GM12878 (cell line): Measurements from ENCODE around the gene DYRK1B.

Experiments
- EGR1 ChIP-seq, 2 experiments: IDR thresholded peaks; 1 replicate in 1 of 2; 2 replicates in 1 of 2; pipeline ENCODE4 v1.6.1; 2011 to 2012; ENCODE audit warnings: low read depth in 2 of 2, low read length in 2 of 2, borderline replicate concordance in 1 of 2, mild to moderate bottlenecking in 1 of 2, moderate library complexity in 1 of 2
- EZH2 ChIP-seq: IDR thresholded peaks from 2 replicates; pipeline ENCODE4 v1.6.1; 2012; ENCODE audit warnings: low read depth, mild to moderate bottlenecking, control low read depth, inconsistent platforms, low read length, borderline replicate concordance; ENCODE audit not compliant: control insufficient read depth
- FOXM1 ChIP-seq: IDR thresholded peaks from 2 replicates; pipeline ENCODE4 v1.6.1; 2012; ENCODE audit warnings: low read depth, mild to moderate bottlenecking, inconsistent platforms, low read length, moderate library complexity
- GABPA ChIP-seq: IDR thresholded peaks from 2 replicates; pipeline ENCODE4 v1.6.1; 2014; ENCODE audit warnings: antibody characterized with exemption, low read depth, mild to moderate bottlenecking, inconsistent platforms
- MTA3 ChIP-seq: IDR thresholded peaks from 2 replicates; pipeline ENCODE4 v1.6.1; 2012; ENCODE audit warnings: low read length, inconsistent platforms, borderline replicate concordance
- POLR2A ChIP-seq: IDR thresholded peaks from 2 replicates; pipeline ENCODE4 v1.6.1; 2011; ENCODE audit warnings: low read depth, mild to moderate bottlenecking, low read length
- RFX5 ChIP-seq: IDR thresholded peaks from 2 replicates; pipeline ENCODE4 v1.6.1; 2011; ENCODE audit warnings: low read depth, low read length, improper control_type of control experiment
- SREBF1 ChIP-seq: IDR thresholded peaks from 2 replicates; pipeline ENCODE4 v1.6.1; 2012; ENCODE audit warnings: mild to moderate bottlenecking, low read length
- TAF1 ChIP-seq: IDR thresholded peaks from 2 replicates; pipeline ENCODE4 v1.6.1; 2011; ENCODE audit warnings: mild to moderate bottlenecking, low read depth, low read length, borderline replicate concordance
- TCF3 ChIP-seq: IDR thresholded peaks from 2 replicates; pipeline ENCODE4 v1.6.1; 2012; ENCODE audit warnings: low read depth, mild to moderate bottlenecking, low read length, borderline replicate concordance; ENCODE audit not compliant: insufficient read depth
- YY1 ChIP-seq: IDR thresholded peaks from 2 replicates; pipeline ENCODE4 v1.6.1; 2011; ENCODE audit warnings: low read depth, mild to moderate bottlenecking, low read length
- ZNF274 ChIP-seq: IDR thresholded peaks from one replicate; pipeline ENCODE4 v1.8.0; 2011; ENCODE audit not compliant: insufficient read length, insufficient read depth
- TF ChIP-seq, protein P1 (sequence below), 3 experiments: IDR thresholded peaks in 2 of 3; conservative IDR thresholded peaks in 1 of 3; 2 replicates each; pipeline ENCODE4 v1.5.1; 2011; ENCODE audit warnings: low read depth in 3 of 3, low read length in 3 of 3, mild to moderate bottlenecking in 3 of 3, control low read depth in 2 of 3, moderate library complexity in 2 of 3, inconsistent platforms in 1 of 3, mixed read lengths in 1 of 3; ENCODE audit not compliant: control insufficient read depth in 2 of 3, insufficient read depth in 1 of 3; ENCODE audit errors: extremely low read depth in 1 of 3
- TF ChIP-seq, protein P2 (sequence below): IDR thresholded peaks from 2 replicates; pipeline ENCODE4 v1.6.1; 2012; ENCODE audit warnings: low read depth, low read length, improper control_type of control experiment

GRCh38 chr19:39867952-39868351 lies 34.0 kb upstream of the DYRK1B start:
- no peak for TF ChIP-seq SREBF1
- TF ChIP-seq, protein P1, sequence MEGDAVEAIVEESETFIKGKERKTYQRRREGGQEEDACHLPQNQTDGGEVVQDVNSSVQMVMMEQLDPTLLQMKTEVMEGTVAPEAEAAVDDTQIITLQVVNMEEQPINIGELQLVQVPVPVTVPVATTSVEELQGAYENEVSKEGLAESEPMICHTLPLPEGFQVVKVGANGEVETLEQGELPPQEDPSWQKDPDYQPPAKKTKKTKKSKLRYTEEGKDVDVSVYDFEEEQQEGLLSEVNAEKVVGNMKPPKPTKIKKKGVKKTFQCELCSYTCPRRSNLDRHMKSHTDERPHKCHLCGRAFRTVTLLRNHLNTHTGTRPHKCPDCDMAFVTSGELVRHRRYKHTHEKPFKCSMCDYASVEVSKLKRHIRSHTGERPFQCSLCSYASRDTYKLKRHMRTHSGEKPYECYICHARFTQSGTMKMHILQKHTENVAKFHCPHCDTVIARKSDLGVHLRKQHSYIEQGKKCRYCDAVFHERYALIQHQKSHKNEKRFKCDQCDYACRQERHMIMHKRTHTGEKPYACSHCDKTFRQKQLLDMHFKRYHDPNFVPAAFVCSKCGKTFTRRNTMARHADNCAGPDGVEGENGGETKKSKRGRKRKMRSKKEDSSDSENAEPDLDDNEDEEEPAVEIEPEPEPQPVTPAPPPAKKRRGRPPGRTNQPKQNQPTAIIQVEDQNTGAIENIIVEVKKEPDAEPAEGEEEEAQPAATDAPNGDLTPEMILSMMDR (IDR thresholded peaks at IDR 0.05 in 2 of 3, conservative IDR thresholded peaks at IDR 0.05 in 1 of 3; ENCODE audit: control insufficient read depth in 2 of 3, extremely low read depth in 1 of 3, insufficient read depth in 1 of 3, low read depth in 3 of 3, low read length in 3 of 3) = no peak
- no peak for TF ChIP-seq MTA3
- no peak for TF ChIP-seq ZNF274
- TF ChIP-seq RFX5 = no peak
- TF ChIP-seq TCF3 = no peak
- TF ChIP-seq, protein P2, sequence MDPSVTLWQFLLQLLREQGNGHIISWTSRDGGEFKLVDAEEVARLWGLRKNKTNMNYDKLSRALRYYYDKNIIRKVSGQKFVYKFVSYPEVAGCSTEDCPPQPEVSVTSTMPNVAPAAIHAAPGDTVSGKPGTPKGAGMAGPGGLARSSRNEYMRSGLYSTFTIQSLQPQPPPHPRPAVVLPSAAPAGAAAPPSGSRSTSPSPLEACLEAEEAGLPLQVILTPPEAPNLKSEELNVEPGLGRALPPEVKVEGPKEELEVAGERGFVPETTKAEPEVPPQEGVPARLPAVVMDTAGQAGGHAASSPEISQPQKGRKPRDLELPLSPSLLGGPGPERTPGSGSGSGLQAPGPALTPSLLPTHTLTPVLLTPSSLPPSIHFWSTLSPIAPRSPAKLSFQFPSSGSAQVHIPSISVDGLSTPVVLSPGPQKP = no peak
- TF ChIP-seq EZH2 = no peak
- no peak for TF ChIP-seq FOXM1
- TF ChIP-seq YY1 = no peak
- no peak for TF ChIP-seq TAF1
- TF ChIP-seq POLR2A = no peak
- TF ChIP-seq GABPA = no peak
- TF ChIP-seq EGR1 (IDR thresholded peaks at IDR 0.05; ENCODE audit: borderline replicate concordance in 1 of 2, low read depth in 2 of 2, low read length in 2 of 2) = no peak
